Bladder microvascular endothelial cell (primary cell): ENCODE results near the gene ERN2. TPM values are rescaled to one million over a fixed set of nuclear protein-coding genes. Genes with fewer than 3 reads are reported as not detected.

Experiments
- total RNA-seq: library from RNA; depleted of rRNA; stranded (reverse); fragments of >200 nt; gene quantifications from 2 replicates; pipeline ENCODE4 v1.2.3, GENCODE V29; 2014

The ERN2 gene
- total RNA-seq = not detected in 2 replicates

DNA sequence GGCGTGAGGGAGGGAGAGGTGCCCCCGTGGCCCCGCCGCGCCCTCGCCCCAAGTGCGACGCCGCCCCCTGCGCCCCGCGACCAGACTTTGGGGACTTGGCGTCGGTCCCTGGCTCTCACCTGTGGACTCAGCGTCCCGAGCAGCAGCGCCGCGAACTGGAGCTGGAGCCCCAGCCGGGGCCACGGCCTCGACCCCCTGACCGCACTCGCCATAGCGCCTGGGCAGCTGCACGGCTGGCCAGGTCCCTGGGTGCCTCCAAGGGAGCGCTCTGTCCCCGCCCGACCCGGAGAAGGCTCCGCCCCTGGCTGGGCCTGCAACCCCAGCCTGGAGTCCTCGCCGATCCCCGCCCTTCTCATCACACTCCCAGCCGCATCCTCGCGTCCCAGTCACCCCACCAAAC lies at the start of gene ERN2:
ERN2 (minus strand) TSS at position 247 of the 400 bp plus-strand sequence; CDS start at position 212, 35 bp downstream.

DNA sequence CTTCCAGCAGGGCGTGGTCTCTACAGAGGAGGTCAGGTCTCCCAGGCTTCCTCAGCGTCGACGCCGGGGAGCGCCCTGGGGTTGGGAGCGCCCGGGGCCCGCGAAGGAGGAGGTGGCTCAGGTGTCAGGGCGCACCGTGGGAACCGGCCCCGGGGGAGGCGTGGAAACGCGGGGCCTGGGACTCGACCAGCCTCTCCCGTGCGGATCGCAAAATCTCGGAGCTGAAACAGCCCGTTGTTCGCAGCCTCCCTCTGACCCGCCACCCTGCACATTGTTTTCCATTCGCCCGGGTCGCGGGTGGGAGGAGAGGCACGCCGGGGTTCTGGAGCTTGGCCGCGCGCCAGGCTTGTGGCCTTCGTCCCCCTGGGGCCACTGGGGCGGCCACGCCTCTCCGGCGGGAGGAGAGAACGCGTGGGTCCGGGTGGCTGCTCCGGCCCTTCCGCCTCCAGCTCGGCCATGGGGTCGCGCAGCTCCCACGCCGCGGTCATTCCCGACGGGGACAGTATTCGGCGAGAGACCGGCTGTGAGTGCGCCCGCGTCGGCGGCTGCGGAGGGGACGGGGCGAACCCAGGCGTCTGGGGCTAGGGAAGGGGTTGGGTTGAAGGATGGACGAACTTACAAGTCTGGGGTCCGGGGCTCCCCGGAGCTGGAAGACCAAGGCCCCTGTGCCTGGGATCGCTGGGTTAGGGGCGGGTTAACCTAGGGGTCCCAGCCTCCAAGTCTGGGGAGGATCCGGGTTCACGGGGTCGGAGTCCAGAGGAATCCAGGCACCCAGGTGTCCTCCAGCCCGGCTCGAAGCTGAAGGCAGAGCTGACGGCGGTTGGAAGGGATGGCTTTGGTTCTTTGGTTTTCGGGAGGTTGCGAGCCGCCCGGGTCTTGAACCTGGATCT lies 41.8 kb upstream of the ERN2 start, which contains the start of gene CHP2:
CHP2 (plus strand) TSS at position 433 of the 890 bp plus-strand sequence; CDS start at position 457, 24 bp downstream.

DNA sequence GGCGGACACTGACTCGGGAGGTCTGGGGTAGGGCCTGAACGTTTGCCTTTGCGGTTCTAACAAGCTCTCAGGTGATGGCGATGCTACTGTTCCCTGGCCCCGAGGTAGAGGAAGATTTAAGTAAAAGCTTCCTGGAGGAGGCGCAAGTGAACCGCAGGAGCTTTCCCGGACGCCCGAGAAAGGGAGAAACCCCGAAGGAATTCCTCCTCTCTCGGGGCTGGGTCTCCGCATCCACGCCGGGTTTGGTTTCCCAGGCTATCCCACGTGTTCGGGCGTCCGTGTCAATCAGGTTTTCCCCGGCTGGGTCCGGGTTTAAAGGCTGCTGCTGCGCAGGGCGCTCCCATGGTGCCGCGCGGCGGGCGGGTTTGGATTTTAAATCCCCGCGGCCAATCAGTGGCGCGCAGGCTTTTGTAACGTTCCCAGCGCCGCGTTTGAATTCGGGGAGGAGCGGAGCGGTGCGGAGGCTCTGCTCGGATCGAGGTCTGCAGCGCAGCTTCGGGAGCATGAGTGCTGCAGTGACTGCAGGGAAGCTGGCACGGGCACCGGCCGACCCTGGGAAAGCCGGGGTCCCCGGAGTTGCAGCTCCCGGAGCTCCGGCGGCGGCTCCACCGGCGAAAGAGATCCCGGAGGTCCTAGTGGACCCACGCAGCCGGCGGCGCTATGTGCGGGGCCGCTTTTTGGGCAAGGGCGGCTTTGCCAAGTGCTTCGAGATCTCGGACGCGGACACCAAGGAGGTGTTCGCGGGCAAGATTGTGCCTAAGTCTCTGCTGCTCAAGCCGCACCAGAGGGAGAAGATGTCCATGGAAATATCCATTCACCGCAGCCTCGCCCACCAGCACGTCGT lies 34.4 kb downstream of the ERN2 start, which contains the start of gene PLK1:
PLK1 (plus strand) TSS at position 460 of the 844 bp plus-strand sequence; CDS start at position 504, 44 bp downstream.

DNA sequence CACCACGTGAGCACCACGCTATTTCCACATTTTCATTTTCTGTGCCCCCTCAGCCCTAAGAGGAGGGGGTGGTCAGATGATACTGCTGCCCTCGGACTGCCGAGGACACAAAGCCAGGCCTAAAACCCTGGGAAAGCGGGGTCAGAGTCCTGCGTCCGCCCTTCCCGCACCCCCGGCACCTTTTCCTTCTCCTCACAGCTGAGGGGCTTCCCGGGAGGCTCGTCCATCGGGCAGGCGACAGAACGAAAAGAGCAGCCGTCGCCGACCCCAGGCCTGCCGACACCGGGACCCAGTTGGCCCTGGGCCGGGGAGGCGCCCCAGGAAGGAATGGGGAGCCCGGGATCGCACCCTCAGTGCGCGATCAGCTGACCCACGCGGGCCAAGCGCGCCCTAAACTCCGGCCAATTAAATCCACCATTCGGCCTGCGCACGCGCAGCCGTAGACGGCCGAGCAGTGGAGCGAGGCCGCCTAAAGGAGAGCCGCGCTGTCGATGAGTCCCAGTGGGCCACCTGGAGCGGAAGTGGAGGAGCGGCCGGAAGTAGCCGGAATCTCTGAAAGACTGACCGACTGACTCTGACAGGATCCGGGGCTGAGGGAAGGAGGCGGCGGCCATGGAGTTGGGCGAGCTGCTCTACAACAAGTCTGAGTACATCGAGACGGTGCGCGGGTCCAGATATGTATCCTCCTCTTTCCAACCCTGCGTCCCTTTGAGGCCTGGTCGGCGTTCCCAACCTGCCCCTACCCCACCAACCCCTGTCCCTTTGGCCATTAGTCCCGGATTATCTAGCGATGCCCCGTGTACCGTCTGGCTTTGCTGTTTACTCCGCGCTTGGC lies 71.9 kb downstream of the ERN2 start, which contains the start of the genes DCTN5 and PALB2:
DCTN5 (plus strand) TSS at position 536 of the 835 bp plus-strand sequence; CDS start at position 613, 77 bp downstream.
PALB2 (minus strand) TSS at position 380 of the 835 bp plus-strand sequence; CDS start at position 227, 153 bp downstream.

Other genes with a start within 250 kb of the ERN2 start
- 26.7 and 37.1 TPM in 2 replicates for gene GGA2, start 202.7 kb downstream of the ERN2 start, total RNA-seq
- gene EARS2, start 155.9 kb downstream of the ERN2 start, total RNA-seq = 10.0 and 36.1 TPM in 2 replicates
- gene UBFD1, start 155.5 kb downstream of the ERN2 start, total RNA-seq = 35.3 and 54.8 TPM in 2 replicates
- gene NDUFAB1, start 116.9 kb downstream of the ERN2 start, total RNA-seq = 85.3 and 96.3 TPM in 2 replicates
- 4.7 and 9.2 TPM in 2 replicates for gene PALB2, start 71.9 kb downstream of the ERN2 start, total RNA-seq
- gene DCTN5, start 71.8 kb downstream of the ERN2 start, total RNA-seq = 29.1 and 75.8 TPM in 2 replicates
- 13.8 and 21.9 TPM in 2 replicates for gene PLK1, start 34.3 kb downstream of the ERN2 start, total RNA-seq
- not detected in 2 replicates for gene CHP2, start 41.8 kb upstream of the ERN2 start, total RNA-seq
- not detected in 2 replicates for gene PRKCB, start 122.8 kb upstream of the ERN2 start, total RNA-seq